ENCODE data around the gene LTB. TPM values are rescaled to one million over a fixed set of nuclear protein-coding genes. Genes with fewer than 3 reads are reported as not detected.

LTB gene
- total and polyA plus RNA-seq, 5 experiments from 2014 or later = 450 to 1,760 (median 707) TPM

DNA sequence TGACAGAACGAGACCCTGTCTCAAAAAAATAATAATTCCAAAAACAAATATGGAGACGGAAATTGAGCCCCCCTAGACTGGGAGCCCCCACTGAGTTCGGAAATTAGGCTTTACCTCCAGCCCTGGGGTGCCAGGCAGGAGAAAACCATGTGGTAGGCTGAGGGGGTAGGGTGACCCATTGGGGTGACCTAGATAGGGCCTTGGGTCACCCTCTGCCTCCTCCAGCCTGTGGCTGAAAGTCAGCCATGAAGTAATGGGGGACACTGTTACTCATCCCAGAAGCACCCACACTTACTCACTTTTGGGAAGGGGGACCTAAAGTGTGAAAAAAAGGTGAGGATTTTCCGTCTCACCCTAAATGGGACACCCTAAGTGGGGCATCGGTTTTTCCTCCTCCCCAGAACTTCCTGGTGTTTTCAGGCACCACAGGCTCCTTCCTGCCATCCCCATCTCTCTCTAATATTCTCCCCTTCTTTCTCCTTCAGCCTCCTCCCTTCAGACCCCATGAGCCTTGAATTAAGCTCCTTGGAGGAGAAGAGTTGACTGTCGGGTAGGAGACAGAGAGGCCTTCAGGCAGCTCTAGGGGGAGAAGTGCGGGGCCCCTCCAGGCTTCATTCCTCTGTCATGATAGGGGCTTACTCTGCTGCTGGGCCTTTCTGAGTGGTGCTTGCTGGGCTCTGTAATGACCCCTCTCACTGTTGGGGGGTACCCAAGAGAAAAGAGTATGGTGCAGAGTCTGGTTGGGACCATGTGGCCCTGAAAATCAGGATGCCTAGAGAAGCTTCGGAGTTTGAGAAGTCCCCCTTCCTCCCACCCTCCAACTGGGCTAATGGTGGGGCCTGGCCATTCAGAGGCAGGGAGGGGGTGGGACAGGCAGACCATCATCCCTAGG, 2.4 kb downstream of the LTB start:
- H3K27me3 Mint-ChIP-seq = no peaks in the 10 kb centered on the region
- POLR2A ChIA-PET = interaction anchor here (0.6 to 38.0 kb wide), 13 partner anchors 6 to 250 kb away, joined by 3 to 1584 read pairs (median 26); partner anchors contain the start of genes ATP6V1G2, BAG6, C6orf47 and DDX39B
- H3K27ac Mint-ChIP-seq = peak overlapping the region; percentile 92 to 100 (median 98)
- H3K4me3 Mint-ChIP-seq = peak overlapping the region; percentile 97 to 100 (median 99)
- DNase-seq (peak in 1 of 10 donors; percentile 55), ATAC-seq (no peak)
- peaks cover 31 to 87% (median 74%) of the 10 kb centered on the region in 4 donors for H3K4me1 Mint-ChIP-seq
- no peaks in the 10 kb centered on the region for H3K9me3 Mint-ChIP-seq
- H3K36me3 Mint-ChIP-seq = peaks cover 7 to 12% (median 11%) of the 10 kb centered on the region in 3 donors

DNA sequence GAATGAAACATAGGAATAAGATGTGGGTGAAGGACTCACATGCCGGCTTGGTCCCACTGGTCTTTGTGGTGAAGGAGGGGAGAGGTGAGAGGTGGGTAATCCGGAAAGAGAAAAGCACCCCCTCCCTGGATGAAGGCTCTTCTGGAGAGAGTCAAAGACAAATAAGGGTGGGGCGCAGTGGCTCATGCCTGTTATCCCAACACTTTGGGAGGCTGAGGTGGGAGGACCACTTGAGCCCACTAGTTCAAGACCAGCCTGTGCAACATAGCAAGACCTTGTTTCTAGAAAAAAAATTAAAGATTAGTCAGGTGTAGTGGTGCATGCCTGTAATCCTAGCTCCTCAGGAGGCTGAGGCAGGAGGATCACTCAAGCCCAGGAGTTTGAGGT, 3.1 kb downstream of the LTB start:
- peaks cover 34 to 87% (median 76%) of the 10 kb centered on the region in 4 donors for H3K4me1 Mint-ChIP-seq
- peak overlapping the region in 9 of 10 donors; percentile 56 to 99 (median 98) for H3K4me3 Mint-ChIP-seq
- H3K9me3 Mint-ChIP-seq = no peaks in the 10 kb centered on the region
- H3K27me3 Mint-ChIP-seq = no peaks in the 10 kb centered on the region
- POLR2A ChIA-PET = interaction anchor here (1.2 to 38.0 kb wide), 5 partner anchors 6 to 42 kb away, joined by 3 to 1584 read pairs (median 68); partner anchors contain the start of genes ATP6V1G2, LST1, LTA and LTB
- ATAC-seq (no peak), DNase-seq (peak in 1 of 10 donors; percentile 24)
- peak overlapping the region; percentile 85 to 100 (median 95) for H3K27ac Mint-ChIP-seq
- H3K36me3 Mint-ChIP-seq = peaks cover 7 to 12% (median 11%) of the 10 kb centered on the region in 3 donors

DNA sequence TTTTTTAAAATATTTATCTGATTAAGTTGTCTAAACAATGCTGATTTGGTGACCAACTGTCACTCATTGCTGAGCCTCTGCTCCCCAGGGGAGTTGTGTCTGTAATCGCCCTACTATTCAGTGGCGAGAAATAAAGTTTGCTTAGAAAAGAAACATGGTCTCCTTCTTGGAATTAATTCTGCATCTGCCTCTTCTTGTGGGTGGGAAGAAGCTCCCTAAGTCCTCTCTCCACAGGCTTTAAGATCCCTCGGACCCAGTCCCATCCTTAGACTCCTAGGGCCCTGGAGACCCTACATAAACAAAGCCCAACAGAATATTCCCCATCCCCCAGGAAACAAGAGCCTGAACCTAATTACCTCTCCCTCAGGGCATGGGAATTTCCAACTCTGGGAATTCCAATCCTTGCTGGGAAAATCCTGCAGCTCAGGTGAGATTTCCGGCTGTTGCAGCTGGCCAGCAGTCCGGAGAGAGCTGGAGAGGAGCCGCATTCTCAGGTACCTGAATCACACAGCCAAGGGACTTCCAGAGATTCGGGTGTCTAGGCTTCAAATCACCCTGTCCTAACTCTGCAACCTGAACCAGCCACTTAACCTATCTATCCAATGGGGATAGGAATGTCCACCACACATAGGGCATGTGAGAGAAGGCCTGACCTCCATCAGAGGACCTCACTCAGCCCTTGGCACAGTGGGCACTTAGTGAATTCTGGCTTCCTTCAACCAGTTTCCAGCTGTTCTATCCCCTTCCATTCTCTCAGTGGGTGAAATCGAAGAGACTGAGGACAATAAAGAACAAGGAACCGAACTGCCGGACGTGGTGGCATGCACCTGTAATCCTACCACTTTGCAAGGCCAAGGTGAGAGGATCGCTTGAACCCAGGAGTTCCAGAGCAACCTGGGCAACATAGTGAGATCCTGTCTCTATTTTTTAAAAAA, 3.8 kb downstream of the LTB start:
- DNase-seq (peak in 1 of 10 donors; percentile 22), ATAC-seq (no peak)
- Mint-ChIP-seq H3K4me1 (peaks cover 40 to 87% (median 80%) of the 10 kb centered on the region in 4 donors), H3K4me3 (peak overlapping the region in 9 of 10 donors; percentile 6 to 99 (median 76)), H3K9me3 (no peaks in the 10 kb centered on the region), H3K27ac (peak overlapping the region in 9 of 10 donors; percentile 85 to 100 (median 91)), H3K27me3 (no peaks in the 10 kb centered on the region), H3K36me3 (peaks cover 7 to 12% (median 11%) of the 10 kb centered on the region in 3 donors)
- POLR2A ChIA-PET = interaction anchor here (0.6 to 38.0 kb wide), 6 partner anchors 7 to 394 kb away, joined by 3 to 1584 read pairs (median 36); partner anchors contain the start of genes ATP6V1G2, DXO, LST1 and LTA

- H3K36me3 Mint-ChIP-seq = peaks cover 7 to 12% (median 12%) of the 10 kb centered on the region in 3 donors
- H3K9me3 Mint-ChIP-seq = no peaks in the 10 kb centered on the region
- H3K4me3 Mint-ChIP-seq = peak overlapping the region in 5 of 10 donors; percentile 12 to 89 (median 52)
- DNase-seq (peak in 1 of 10 donors; percentile 18), ATAC-seq (no peak)
- H3K27ac Mint-ChIP-seq = peak overlapping the region in 6 of 10 donors; percentile 22 to 100 (median 84)
- POLR2A ChIA-PET = interaction anchor here (1.0 to 38.0 kb wide), 5 partner anchors 6 to 395 kb away, joined by 4 to 1584 read pairs (median 68); partner anchors contain the start of genes ATP6V1G2, DDX39B, DXO and LST1
- H3K27me3 Mint-ChIP-seq = no peaks in the 10 kb centered on the region
- peaks cover 44 to 87% (median 81%) of the 10 kb centered on the region in 4 donors for H3K4me1 Mint-ChIP-seq
Observed at GRCh38 chr6:31577579-31577966, 4.7 kb downstream of the LTB start.

DNA sequence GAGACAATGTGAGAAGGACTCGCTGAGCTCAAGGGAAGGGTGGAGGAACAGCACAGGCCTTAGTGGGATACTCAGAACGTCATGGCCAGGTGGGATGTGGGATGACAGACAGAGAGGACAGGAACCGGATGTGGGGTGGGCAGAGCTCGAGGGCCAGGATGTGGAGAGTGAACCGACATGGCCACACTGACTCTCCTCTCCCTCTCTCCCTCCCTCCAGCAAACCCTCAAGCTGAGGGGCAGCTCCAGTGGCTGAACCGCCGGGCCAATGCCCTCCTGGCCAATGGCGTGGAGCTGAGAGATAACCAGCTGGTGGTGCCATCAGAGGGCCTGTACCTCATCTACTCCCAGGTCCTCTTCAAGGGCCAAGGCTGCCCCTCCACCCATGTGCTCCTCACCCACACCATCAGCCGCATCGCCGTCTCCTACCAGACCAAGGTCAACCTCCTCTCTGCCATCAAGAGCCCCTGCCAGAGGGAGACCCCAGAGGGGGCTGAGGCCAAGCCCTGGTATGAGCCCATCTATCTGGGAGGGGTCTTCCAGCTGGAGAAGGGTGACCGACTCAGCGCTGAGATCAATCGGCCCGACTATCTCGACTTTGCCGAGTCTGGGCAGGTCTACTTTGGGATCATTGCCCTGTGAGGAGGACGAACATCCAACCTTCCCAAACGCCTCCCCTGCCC, 5.2 kb downstream of the LTB start:
- no peaks in the 10 kb centered on the region for H3K27me3 Mint-ChIP-seq

GRCh38 chr6:31575952-31576685, 6.1 kb downstream of the LTB start:
- no peaks in the 10 kb centered on the region for H3K27me3 Mint-ChIP-seq
- H3K4me1 Mint-ChIP-seq = peaks cover 49 to 94% (median 88%) of the 10 kb centered on the region in 4 donors
- ATAC-seq (no peak), DNase-seq (peak in 1 of 10 donors; percentile 41)
- peak overlapping the region; percentile 52 to 91 (median 83) for H3K4me3 Mint-ChIP-seq
- H3K27ac Mint-ChIP-seq = peak overlapping the region; percentile 81 to 100 (median 98)
- H3K9me3 Mint-ChIP-seq = no peaks in the 10 kb centered on the region
- POLR2A ChIA-PET = interaction anchor here (1.1 to 38.0 kb wide), 5 partner anchors 4 to 139 kb away, joined by 3 to 1584 read pairs (median 68); partner anchors contain the start of genes ATP6V1G2, DDX39B, LST1 and LTA
- H3K36me3 Mint-ChIP-seq = peaks cover 3 to 11% (median 4%) of the 10 kb centered on the region in 3 donors

More for the DNA sequence above, 5.2 kb downstream of the LTB start:
- peak overlapping the region; percentile 51 to 100 (median 98) for H3K27ac Mint-ChIP-seq
- ATAC-seq (no peak), DNase-seq (peak in 1 of 10 donors; percentile 52)
- peaks cover 7 to 14% (median 12%) of the 10 kb centered on the region in 3 donors for H3K36me3 Mint-ChIP-seq
- H3K9me3 Mint-ChIP-seq = no peaks in the 10 kb centered on the region
- H3K4me1 Mint-ChIP-seq = peaks cover 45 to 87% (median 81%) of the 10 kb centered on the region in 4 donors
- POLR2A ChIA-PET = interaction anchor here (1.0 to 38.0 kb wide), 6 partner anchors 5 to 395 kb away, joined by 3 to 1584 read pairs (median 38); partner anchors contain the start of genes ATP6V1G2, DDX39B, DXO and LST1
- H3K4me3 Mint-ChIP-seq = peak overlapping the region; percentile 41 to 91 (median 83)

- peaks cover 0 to 4% (median under 1%) of the 10 kb centered on the region in 3 donors for H3K36me3 Mint-ChIP-seq
- POLR2A ChIA-PET = interaction anchor here (0.9 to 38.0 kb wide), 6 partner anchors 4 to 85 kb away, joined by 3 to 1584 read pairs (median 46); partner anchors contain the start of genes ATP6V1G2, C6orf47, DDX39B and LST1
- peak within 1 kb of the TSS; percentile 60 to 95 (median 84) for H3K4me3 Mint-ChIP-seq
- DNase-seq (peak in 2 of 10 donors; percentile 26 to 58), ATAC-seq (no peak)
- H3K4me1 Mint-ChIP-seq = peaks cover 45 to 96% (median 89%) of the 10 kb centered on the region in 4 donors
- H3K27ac Mint-ChIP-seq = peak within 1 kb of the TSS; percentile 86 to 100 (median 99)
- H3K9me3 Mint-ChIP-seq = no peaks in the 10 kb centered on the region
- no peaks in the 10 kb centered on the region for H3K27me3 Mint-ChIP-seq
Observed at GRCh38 chr6:31575335-31575901, 6.8 kb downstream of the LTB start, which contains the start of gene TNF. TNF (plus strand) TSS chr6:31575565; CDS start chr6:31575742, 177 bp downstream.

DNA sequence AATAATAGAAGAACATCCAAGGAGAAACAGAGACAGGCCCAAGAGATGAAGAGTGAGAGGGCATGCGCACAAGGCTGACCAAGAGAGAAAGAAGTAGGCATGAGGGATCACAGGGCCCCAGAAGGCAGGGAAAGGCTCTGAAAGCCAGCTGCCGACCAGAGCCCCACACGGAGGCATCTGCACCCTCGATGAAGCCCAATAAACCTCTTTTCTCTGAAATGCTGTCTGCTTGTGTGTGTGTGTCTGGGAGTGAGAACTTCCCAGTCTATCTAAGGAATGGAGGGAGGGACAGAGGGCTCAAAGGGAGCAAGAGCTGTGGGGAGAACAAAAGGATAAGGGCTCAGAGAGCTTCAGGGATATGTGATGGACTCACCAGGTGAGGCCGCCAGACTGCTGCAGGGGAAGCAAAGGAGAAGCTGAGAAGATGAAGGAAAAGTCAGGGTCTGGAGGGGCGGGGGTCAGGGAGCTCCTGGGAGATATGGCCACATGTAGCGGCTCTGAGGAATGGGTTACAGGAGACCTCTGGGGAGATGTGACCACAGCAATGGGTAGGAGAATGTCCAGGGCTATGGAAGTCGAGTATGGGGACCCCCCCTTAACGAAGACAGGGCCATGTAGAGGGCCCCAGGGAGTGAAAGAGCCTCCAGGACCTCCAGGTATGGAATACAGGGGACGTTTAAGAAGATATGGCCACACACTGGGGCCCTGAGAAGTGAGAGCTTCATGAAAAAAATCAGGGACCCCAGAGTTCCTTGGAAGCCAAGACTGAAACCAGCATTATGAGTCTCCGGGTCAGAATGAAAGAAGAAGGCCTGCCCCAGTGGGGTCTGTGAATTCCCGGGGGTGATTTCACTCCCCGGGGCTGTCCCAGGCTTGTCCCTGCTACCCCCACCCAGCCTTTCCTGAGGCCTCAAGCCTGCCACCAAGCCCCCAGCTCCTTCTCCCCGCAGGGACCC, 7.8 kb downstream of the LTB start:
- peak in 1 of 10 donors; percentile 45 for DNase-seq
- Mint-ChIP-seq H3K4me1 (peaks cover 41 to 96% (median 86%) of the 10 kb centered on the region in 4 donors), H3K27me3 (no peaks in the 10 kb centered on the region), H3K9me3 (no peaks in the 10 kb centered on the region), H3K4me3 (peak overlapping the region; percentile 5 to 100 (median 60)), H3K27ac (peak overlapping the region in 9 of 10 donors; percentile 97 to 100 (median 99)), H3K36me3 (peaks cover 0 to 3% (median 0%) of the 10 kb centered on the region in 3 donors)
- POLR2A ChIA-PET = interaction anchor here (0.9 to 38.0 kb wide), 5 partner anchors 2 to 86 kb away, joined by 3 to 1584 read pairs (median 68); partner anchors contain the start of genes ATP6V1G2, C6orf47, DDX39B and LST1
- no peak for ATAC-seq
